Measurements from ENCODE around the gene PODXL2.
A peak's percentile ranks its signal among the peaks of the same experiment; 100 is the strongest.

DNA sequence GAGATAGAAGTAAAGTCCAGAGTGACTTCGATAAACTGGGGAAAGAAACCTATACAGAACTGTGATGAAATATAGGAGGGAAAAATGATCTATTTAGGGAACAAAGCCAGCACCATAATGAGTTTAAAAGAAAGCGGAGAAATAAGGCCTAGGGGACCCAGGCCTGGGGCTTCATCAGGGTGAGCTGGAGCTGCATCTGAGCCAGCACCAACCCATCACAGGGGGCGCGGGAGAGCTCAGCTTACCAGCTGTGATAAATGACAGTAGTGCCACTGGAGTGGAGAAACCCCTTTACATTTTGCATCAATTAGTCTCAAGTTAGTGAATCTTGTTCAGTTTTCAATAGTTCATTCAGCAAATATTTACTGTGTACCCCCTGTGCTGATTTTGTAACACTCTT lies 21.3 kb downstream of the PODXL2 start:
- TF ChIP-seq, protein P1, sequence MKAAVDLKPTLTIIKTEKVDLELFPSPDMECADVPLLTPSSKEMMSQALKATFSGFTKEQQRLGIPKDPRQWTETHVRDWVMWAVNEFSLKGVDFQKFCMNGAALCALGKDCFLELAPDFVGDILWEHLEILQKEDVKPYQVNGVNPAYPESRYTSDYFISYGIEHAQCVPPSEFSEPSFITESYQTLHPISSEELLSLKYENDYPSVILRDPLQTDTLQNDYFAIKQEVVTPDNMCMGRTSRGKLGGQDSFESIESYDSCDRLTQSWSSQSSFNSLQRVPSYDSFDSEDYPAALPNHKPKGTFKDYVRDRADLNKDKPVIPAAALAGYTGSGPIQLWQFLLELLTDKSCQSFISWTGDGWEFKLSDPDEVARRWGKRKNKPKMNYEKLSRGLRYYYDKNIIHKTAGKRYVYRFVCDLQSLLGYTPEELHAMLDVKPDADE (IDR thresholded peaks at IDR 0.05), result no peak
- peak in 1 of 2 experiments; percentile 29; a peak in 1 of 4 replicates for TF ChIP-seq CTCF (conservative IDR thresholded peaks at IDR 0.05; ENCODE audit: low read depth in 2 of 2)
